Measurements from ENCODE around the gene BRMS1L.
"Not testable (repeated sequence)": the region's sequence is repeated elsewhere in the genome, so short reads cannot be mapped to it uniquely, and the experiment has no call there.

BRMS1L gene

GRCh38 chr14:35826218-35826951 is at the start of gene BRMS1L:
TSS of gene BRMS1L (plus strand) at chr14:35826338. CDS start at chr14:35826517, 179 bp downstream.
- DNase-seq (ENCODE audit: low spot score): peak; percentile 99

GRCh38 chr14:35776823-35777222 is 49.3 kb upstream of the BRMS1L start:
- DNase-seq (ENCODE audit: low spot score): no peak

- DNase-seq (ENCODE audit: low spot score): not testable (repeated sequence)
Measured at GRCh38 chr14:35777550-35777949, 48.6 kb upstream of the BRMS1L start.

GRCh38 chr14:35779368-35779767 is 46.8 kb upstream of the BRMS1L start:
- DNase-seq (ENCODE audit: low spot score): no peak

GRCh38 chr14:35783699-35784098 is 42.4 kb upstream of the BRMS1L start:
- DNase-seq (ENCODE audit: low spot score): no peak

GRCh38 chr14:35786856-35787255 is 39.3 kb upstream of the BRMS1L start:
- no peak for DNase-seq (ENCODE audit: low spot score)

GRCh38 chr14:35789651-35790050 is 36.5 kb upstream of the BRMS1L start:
- no peak for DNase-seq (ENCODE audit: low spot score)

- DNase-seq (ENCODE audit: low spot score): no peak
Measured at GRCh38 chr14:35797796-35798195, 28.3 kb upstream of the BRMS1L start.

- DNase-seq (ENCODE audit: low spot score): no peak
Measured at GRCh38 chr14:35806006-35806907, 19.9 kb upstream of the BRMS1L start.

- DNase-seq (ENCODE audit: low spot score): no peak
Measured at GRCh38 chr14:35807131-35807961, 18.8 kb upstream of the BRMS1L start.

GRCh38 chr14:35808076-35808637 is 18.0 kb upstream of the BRMS1L start:
- peak; percentile 12 for DNase-seq (ENCODE audit: low spot score)

- peak; percentile 87 for DNase-seq (ENCODE audit: low spot score)
Measured at GRCh38 chr14:35808638-35809563, 17.2 kb upstream of the BRMS1L start, which contains the start of gene RALGAPA1. TSS of gene RALGAPA1 (minus strand) at chr14:35809295. CDS start at chr14:35808835, 460 bp downstream.

GRCh38 chr14:35809597-35809996 is 16.5 kb upstream of the BRMS1L start:
- DNase-seq (ENCODE audit: low spot score): no peak

GRCh38 chr14:35810963-35811362 is 15.2 kb upstream of the BRMS1L start:
- DNase-seq (ENCODE audit: low spot score): no peak

- peak; percentile 39 for DNase-seq (ENCODE audit: low spot score)
Measured at GRCh38 chr14:35814371-35815005, 11.7 kb upstream of the BRMS1L start.

GRCh38 chr14:35818346-35819115 is 7.6 kb upstream of the BRMS1L start:
- DNase-seq (ENCODE audit: low spot score): peak; percentile 45

- DNase-seq (ENCODE audit: low spot score): no peak
Measured at GRCh38 chr14:35819591-35820540, 6.3 kb upstream of the BRMS1L start.

All from germinal center (tissue), 1 donor.